Measurements from ENCODE around the gene SLX4. TPM values are rescaled to one million over a fixed set of nuclear protein-coding genes. Genes with fewer than 3 reads are reported as not detected.
"Not testable (repeated sequence)": the region's sequence is repeated elsewhere in the genome, so short reads cannot be mapped to it uniquely, and the experiment has no call there.

SLX4 gene, protein sequence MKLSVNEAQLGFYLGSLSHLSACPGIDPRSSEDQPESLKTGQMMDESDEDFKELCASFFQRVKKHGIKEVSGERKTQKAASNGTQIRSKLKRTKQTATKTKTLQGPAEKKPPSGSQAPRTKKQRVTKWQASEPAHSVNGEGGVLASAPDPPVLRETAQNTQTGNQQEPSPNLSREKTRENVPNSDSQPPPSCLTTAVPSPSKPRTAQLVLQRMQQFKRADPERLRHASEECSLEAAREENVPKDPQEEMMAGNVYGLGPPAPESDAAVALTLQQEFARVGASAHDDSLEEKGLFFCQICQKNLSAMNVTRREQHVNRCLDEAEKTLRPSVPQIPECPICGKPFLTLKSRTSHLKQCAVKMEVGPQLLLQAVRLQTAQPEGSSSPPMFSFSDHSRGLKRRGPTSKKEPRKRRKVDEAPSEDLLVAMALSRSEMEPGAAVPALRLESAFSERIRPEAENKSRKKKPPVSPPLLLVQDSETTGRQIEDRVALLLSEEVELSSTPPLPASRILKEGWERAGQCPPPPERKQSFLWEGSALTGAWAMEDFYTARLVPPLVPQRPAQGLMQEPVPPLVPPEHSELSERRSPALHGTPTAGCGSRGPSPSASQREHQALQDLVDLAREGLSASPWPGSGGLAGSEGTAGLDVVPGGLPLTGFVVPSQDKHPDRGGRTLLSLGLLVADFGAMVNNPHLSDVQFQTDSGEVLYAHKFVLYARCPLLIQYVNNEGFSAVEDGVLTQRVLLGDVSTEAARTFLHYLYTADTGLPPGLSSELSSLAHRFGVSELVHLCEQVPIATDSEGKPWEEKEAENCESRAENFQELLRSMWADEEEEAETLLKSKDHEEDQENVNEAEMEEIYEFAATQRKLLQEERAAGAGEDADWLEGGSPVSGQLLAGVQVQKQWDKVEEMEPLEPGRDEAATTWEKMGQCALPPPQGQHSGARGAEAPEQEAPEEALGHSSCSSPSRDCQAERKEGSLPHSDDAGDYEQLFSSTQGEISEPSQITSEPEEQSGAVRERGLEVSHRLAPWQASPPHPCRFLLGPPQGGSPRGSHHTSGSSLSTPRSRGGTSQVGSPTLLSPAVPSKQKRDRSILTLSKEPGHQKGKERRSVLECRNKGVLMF (N-terminal part only)
- total RNA-seq, result 4.4 TPM
- polyA plus RNA-seq, result 2.7 TPM

DNA sequence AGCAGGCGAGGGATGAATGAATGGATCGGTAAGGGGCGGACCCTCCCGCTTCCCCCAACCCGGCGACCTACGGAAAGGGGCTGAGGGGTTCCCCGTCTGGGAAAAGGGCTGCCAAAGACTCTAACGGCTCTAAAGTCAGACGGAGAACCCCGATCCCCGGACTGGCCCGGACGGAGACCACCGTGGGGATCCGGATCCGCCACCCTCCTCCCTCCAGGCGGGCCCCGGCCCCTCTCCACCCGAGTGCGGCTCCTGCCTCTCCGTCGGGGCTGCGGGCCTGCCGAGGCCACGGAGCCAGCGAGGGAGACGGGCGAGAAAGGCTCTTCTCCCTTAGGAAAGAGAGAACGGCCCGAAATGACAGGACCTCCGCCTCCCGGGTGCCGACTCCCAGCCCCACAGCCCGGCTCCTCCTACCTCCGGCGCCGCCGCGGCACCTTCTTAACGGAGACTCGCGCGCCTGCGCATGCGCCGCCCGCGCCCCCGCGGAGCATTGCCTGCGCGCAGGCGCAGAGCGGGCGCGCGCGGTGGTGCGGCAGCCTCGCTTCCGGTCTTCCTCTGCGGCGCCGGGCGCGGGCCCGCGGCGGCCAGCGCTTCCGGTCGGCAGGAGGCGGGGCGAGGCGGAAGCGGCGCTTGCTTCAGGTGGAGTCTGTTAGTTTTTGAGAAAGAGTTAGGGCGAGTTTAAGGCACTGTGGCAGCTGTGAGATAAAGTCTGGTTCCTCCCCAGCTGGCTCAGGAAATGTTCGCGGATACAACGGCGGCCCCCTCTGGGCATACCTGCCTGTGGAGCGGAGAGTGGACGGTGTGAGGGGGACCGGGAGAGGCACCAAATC is at the start of gene SLX4:
Gene SLX4, minus strand, starts transcription at position 461 of the 830 bp plus-strand sequence. CDS start 2,642 bp downstream, outside the sequence.
- under 1% methylated on average over 86 of the region's 86 CpGs for WGBS
- peak; percentile 65 for DNase-seq (ENCODE audit: extremely low spot score)

GRCh38 chr16:3659251-3659650 is 47.8 kb upstream of the SLX4 start:
- H3K36me3 ChIP-seq (ENCODE audit: insufficient read depth), result peaks cover 5% of the 10 kb centered on the region
- no peak for DNase-seq (ENCODE audit: extremely low spot score)
- no peak overlapping the region for H3K4me3 ChIP-seq (ENCODE audit: low read depth, low read length)
- no peaks in the 10 kb centered on the region for H3K4me1 ChIP-seq (ENCODE audit: insufficient read depth)
- H3K27ac ChIP-seq (ENCODE audit: low read depth), result no peak overlapping the region
- 87% methylated on average over 3 of the region's 3 CpGs for WGBS

More for the DNA sequence above, at the start of gene SLX4:
- Histone ChIP-seq H3K4me1 (ENCODE audit: insufficient read depth) (no peaks in the 10 kb centered on the region), H3K27ac (ENCODE audit: low read depth) (peak within 1 kb of the TSS; percentile 64), H3K36me3 (ENCODE audit: insufficient read depth) (no peaks in the 10 kb centered on the region), H3K4me3 (ENCODE audit: low read depth, low read length) (peak within 1 kb of the TSS; percentile 62)

DNA sequence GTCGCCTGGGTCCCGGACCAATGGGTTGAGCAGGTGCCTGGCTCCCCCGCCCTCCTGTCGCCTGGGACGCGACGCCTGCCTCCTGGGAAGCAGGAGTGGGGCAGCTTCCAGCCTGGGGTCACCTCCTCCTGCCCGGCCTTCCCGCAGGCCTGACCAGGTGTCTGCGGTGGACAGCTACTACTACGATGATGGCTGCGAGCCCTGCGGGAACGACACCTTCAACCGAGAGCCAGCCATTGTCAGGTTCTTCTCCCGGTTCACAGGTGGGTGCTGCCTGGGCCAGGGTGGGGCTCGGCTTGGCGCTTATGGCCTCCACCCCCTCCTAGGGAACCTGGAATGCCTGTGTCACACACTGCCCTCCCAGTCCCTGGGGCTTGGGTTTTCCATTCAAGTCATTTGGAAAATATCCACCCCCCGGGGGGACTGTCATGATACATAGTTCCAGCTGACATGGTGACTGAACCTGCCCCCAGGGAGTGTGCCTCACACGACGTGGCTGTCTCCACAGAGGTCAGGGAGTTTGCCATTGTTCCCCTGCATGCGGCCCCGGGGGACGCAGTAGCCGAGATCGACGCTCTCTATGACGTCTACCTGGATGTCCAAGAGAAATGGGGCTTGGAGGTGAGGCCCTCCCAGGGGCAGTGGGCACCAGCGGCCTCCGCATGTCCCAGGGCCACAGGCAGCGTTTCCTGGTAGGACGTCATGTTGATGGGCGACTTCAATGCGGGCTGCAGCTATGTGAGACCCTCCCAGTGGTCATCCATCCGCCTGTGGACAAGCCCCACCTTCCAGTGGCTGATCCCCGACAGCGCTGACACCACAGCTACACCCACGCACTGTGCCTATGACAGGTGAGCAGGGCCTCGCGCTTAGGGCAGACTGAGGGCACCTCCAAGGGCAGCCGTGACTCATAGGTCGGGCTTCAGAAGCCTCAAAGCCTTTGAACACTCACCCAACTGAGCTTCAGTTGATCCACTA is 45.4 kb upstream of the SLX4 start:
- WGBS, result 89% methylated on average over 42 of the region's 42 CpGs
- no peak for DNase-seq (ENCODE audit: extremely low spot score)
- H3K4me1 ChIP-seq (ENCODE audit: insufficient read depth), result no peaks in the 10 kb centered on the region
- peaks cover 4% of the 10 kb centered on the region for H3K36me3 ChIP-seq (ENCODE audit: insufficient read depth)
- no peak overlapping the region for H3K4me3 ChIP-seq (ENCODE audit: low read depth, low read length)
- no peak overlapping the region for H3K27ac ChIP-seq (ENCODE audit: low read depth)

DNA sequence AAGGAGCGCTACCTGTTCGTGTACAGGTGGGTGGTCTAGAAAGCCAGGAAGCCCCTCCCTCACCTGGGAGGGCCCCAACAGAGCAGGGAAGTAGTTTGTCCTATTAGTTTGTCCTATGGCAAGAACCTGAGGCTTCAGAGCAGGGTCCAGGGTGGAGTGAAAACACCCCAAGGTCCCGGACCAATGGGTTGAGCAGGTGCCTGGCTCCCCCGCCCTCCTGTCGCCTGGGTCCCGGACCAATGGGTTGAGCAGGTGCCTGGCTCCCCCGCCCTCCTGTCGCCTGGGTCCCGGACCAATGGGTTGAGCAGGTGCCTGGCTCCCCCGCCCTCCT is 44.7 kb upstream of the SLX4 start:
- H3K4me3 ChIP-seq (ENCODE audit: low read depth, low read length); H3K27ac ChIP-seq (ENCODE audit: low read depth); H3K36me3 ChIP-seq (ENCODE audit: insufficient read depth); DNase-seq (ENCODE audit: extremely low spot score); H3K4me1 ChIP-seq (ENCODE audit: insufficient read depth): not testable (repeated sequence)
- WGBS, result 95% methylated on average over 7 of the region's 10 CpGs

DNA sequence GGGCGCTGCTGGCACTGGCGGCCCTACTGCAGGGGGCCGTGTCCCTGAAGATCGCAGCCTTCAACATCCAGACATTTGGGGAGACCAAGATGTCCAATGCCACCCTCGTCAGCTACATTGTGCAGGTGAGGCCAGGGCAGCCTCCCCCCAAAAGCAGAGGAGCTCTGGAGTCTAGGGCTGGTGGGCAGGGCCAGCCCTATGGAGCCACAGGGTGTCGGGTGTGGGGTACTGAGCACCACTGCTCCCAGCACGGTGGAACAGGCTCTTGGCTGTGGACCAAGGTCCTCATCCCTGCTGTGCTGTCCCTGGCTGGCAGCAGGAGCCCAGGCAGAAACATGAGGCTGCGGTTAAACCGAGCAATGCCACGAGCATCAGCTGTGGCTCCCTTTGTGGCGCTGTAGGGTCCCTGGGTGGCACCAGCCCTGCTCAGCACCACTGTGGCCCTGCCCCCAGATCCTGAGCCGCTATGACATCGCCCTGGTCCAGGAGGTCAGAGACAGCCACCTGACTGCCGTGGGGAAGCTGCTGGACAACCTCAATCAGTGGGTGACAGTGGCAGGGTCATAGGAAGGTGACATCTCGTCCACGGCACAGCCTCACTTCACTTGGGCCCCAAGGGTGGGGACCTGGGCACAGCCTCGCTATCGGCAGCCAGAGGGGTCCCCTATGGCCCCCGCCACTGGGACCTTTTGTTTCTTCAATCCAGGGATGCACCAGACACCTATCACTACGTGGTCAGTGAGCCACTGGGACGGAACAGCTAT is 44.2 kb upstream of the SLX4 start:
- Histone ChIP-seq H3K36me3 (ENCODE audit: insufficient read depth) (peaks cover 5% of the 10 kb centered on the region), H3K27ac (ENCODE audit: low read depth) (no peak overlapping the region), H3K4me1 (ENCODE audit: insufficient read depth) (no peaks in the 10 kb centered on the region), H3K4me3 (ENCODE audit: low read depth, low read length) (no peak overlapping the region)
- WGBS, result 88% methylated on average over 21 of the region's 21 CpGs
- DNase-seq (ENCODE audit: extremely low spot score), result no peak

GRCh38 chr16:3655030-3655395 is 43.6 kb upstream of the SLX4 start:
- Histone ChIP-seq H3K4me3 (ENCODE audit: low read depth, low read length) (no peak overlapping the region), H3K4me1 (ENCODE audit: insufficient read depth) (no peaks in the 10 kb centered on the region), H3K27ac (ENCODE audit: low read depth) (no peak overlapping the region), H3K36me3 (ENCODE audit: insufficient read depth) (peaks cover 5% of the 10 kb centered on the region)
- no peak for DNase-seq (ENCODE audit: extremely low spot score)
- 86% methylated on average over 12 of the region's 12 CpGs for WGBS

GRCh38 chr16:3654249-3654991 is 43.0 kb upstream of the SLX4 start, which contains the start of gene DNASE1:
Gene DNASE1, plus strand, starts transcription at chr16:3654691. Its CDS starts 683 bp downstream, at chr16:3655374.
- no peaks in the 10 kb centered on the region for H3K4me1 ChIP-seq (ENCODE audit: insufficient read depth)
- 76% methylated on average over 14 of the region's 14 CpGs for WGBS
- H3K4me3 ChIP-seq (ENCODE audit: low read depth, low read length), result no peak within 1 kb of the TSS
- DNase-seq (ENCODE audit: extremely low spot score), result no peak
- peaks cover 5% of the 10 kb centered on the region for H3K36me3 ChIP-seq (ENCODE audit: insufficient read depth)
- no peak within 1 kb of the TSS for H3K27ac ChIP-seq (ENCODE audit: low read depth)

DNA sequence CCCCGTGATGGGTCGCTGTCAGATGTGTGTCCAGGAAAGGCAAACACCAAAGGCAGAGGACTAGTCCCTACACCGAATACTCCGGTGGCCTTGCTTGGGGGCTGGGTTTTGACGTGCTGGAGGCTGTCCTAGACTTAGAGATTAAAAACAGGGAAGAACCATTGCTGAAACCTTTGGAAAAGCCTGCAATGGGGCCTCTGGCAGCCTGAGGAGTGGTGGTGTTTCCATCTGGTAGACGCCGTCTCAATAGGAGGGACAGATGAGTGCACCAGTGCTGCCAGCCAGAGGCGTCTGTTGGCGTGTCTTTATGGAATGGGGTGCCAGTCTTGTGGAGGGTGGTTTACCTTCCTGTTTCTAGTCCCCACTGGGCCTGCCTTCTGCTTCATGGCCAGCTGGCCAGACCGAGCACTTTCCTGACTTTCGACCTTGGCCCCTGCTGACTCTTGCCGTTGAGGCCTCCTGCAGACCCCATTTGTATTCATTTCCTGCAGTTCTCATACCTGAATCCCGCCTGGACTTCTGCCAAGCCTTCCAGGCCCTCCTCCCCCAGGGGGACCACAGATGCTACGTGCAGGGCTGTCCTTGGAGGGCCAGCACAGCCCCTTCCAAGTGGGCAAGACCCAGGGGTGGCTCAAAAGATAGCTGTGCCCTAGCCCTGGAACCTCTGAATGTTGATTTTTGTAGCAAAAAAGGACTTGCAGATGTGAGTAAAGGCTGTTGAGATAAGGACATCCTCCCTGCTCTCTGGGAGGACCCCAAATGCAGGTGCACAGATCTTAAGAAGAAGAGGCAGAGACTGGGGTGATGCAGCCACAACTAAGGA is 41.2 kb upstream of the SLX4 start:
- DNase-seq (ENCODE audit: extremely low spot score), result no peak
- Histone ChIP-seq H3K4me1 (ENCODE audit: insufficient read depth) (no peaks in the 10 kb centered on the region), H3K4me3 (ENCODE audit: low read depth, low read length) (no peak overlapping the region), H3K27ac (ENCODE audit: low read depth) (no peak overlapping the region), H3K36me3 (ENCODE audit: insufficient read depth) (peaks cover 3% of the 10 kb centered on the region)
- WGBS, result 81% methylated on average over 14 of the region's 14 CpGs

- H3K36me3 ChIP-seq (ENCODE audit: insufficient read depth), result peaks cover 3% of the 10 kb centered on the region
Measured at GRCh38 chr16:3651461-3652372, 40.3 kb upstream of the SLX4 start.

More at GRCh38 chr16:3651461-3652372, 40.3 kb upstream of the SLX4 start:
- no peak for DNase-seq (ENCODE audit: extremely low spot score)
- 81% methylated on average over 18 of the region's 18 CpGs for WGBS
- no peak overlapping the region for H3K27ac ChIP-seq (ENCODE audit: low read depth)
- no peak overlapping the region for H3K4me3 ChIP-seq (ENCODE audit: low read depth, low read length)
- no peaks in the 10 kb centered on the region for H3K4me1 ChIP-seq (ENCODE audit: insufficient read depth)

All from urinary bladder (tissue), 4 donors.